ENCODE measurements around the gene HAND1.

The HAND1 gene

GRCh38 chr5:154477382-154478223 is 424 bp downstream of the HAND1 start:
- no peak for DNase-seq

- no peak for DNase-seq
These were observed 1.4 kb downstream of the HAND1 start for GRCh38 chr5:154476354-154477205.

GRCh38 chr5:154475591-154476353 is 2.3 kb downstream of the HAND1 start:
- DNase-seq: no peak

DNA sequence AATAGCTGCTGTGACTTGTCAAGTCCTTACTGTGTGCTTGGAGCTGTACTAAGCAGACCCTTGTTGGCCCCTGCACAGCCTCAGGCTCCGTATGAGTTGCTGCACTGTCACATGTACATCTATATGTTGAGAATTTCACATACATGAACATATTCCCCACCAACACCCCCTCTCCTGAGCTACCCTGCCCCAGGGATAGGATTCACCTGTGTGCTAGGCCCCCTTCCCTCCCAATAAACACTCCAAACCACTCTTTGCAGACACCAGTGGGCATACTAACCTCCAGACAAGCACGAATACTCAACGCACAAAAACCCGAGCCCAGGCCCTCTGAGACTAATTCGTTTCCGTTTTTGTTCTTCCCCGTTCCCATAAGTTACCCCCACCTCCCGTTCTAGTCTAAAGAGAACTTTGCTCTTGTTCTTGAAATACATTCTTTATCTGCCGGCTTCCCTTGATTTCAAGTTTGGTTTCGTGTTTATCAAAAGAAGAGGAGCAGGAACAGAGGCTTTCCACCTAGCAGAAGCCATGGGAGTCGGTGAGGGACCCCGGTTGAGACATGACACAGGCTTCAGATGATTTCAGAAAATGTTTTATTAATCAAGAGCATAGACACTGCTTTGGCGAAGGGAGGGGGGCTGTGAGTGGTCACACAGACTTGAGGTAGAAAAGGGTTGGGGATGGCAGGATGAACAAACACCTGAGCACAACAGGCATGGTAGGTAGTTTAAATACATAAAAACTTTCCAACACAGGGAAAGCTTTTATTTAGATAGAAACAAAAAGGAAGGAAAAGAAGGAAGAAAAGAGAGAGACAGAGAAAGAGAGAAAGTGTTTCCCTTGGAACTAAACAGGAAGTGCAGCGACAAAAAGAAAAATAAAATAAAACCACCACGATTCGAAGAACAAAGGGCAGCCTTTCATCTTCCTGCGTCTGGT is 3.4 kb downstream of the HAND1 start:
- DNase-seq: no peak

- DNase-seq: no peak
These were observed 4.3 kb downstream of the HAND1 start for GRCh38 chr5:154473581-154474283.

DNA sequence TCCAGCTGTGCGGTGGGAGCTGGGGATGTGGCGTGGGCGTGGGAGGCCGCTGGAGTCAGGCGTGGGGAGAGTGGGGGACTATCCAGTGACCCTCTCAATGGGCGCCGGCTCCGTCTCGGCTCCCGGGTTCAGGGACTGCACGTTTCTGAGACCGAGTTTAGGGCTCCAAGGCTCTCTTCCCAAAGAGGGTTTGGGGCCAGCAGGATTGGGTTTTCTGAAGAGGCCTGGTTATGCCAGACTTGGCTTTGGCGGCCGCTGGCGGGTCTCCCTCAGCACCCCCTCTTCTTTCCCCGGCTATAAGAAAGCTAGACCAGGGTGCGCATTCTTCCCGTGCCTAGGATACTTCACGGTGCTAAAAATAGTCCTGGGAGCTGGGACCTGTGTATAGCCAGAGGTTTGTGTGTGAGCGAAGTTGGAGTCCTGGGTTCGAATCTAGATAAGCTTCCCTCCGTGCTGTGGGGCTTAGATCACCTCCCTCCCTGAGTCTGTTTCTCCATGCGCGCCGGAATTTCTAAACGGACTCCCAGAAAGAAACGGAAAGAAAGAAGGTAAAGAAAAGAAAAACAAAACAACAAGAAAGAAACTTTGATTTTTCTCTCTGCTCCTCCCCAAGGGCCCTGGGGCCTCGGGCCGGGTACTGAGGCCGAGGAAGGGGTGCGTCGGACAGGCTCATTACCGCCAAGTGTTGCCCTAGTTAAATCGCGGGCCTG is 5.0 kb downstream of the HAND1 start:
- DNase-seq: no peak

DNA sequence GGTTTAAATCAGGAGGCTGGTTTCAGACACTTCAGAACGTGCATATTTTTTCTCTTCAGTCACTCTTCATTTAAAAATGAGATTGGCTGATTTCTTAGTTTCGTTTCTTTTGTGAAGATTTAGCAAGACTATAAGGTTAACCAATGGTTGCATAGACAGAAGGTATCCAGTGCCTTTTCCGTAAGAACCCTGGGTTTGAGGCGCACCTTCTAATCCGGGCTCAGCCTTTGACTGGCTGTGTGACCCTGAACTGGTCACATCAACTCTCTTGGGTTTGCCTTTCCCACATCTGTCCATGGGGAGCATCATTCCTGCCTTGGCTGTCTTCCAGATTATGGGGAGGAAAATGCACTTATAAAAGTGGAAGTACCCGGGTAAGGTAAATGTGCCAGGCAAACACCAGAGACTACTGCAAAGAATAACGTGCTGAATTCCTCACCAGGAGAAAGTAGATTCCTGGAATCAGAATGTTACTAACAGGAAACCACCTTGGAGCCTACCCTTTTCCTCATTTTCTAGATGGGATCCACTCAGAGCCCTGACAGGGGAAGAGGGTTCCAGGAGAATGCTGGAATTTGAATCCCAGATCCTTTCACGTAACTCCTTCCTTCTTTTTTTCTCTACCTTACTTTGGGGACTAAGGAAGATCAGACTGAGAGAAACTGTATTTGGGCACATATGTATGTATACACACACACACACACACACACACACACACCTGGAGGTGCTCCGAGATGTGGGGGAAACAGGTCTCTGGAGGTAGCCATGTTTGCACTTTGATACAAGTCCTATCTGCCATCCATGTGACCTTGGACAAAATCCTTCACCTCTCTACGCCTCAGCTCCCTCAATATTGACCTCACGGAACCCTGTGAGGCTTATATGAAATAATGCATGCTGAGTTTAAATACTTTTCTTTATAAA is 6.8 kb downstream of the HAND1 start:
- DNase-seq: no peak

DNA sequence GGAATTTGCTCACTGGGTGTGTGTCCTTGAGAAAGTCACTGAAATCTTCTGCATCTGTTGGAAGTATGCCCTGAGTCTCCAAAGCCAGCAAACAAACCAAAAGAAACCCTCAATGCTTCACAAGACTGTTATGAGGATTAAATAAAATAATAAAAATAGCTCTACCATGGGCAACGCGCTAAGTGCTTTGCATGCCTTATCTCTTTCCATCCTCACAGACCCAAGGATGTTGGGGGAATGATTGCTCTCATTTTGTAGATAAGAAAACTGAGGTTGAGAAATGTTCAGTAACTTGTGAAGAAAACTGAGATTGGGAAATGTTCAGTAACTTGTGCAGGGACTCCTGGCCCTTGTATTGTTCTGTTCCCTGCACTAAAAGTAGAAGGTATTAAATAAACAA is 7.9 kb downstream of the HAND1 start:
- DNase-seq: no peak

DNA sequence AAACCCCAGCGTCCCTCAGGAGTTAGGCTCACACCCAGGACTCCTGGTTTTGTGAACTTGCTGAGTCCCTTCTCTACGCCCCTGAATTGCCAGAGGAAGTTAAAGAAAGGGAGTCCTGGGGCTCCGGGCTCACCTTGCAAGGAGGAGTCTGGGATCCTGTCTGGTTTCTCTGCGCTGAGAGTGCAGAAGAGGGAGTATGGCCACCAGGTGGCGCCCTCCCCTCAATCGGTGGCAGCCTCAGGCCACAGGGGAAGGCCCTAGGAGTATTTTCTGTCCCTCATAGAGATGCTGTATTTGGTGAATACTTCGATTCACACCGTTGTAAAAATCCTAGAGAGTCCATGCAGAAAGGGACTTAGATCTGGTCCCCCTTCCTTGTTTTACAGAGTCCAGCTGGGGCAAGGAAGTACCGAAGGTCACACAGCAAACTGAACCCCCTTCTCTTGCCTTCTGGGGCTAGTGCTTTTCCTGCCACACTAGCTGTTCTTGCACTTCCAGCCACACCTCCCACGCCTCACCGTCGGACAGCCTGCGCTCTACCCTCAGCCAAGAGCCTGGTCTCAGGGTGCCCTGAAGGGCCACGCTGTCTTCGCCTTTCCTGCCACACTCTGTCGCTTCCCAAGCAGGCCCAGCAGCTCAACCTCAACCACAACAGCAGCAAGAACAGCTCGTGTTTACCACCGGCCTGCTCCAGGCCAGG is 10.2 kb downstream of the HAND1 start:
- peak; percentile 74 for DNase-seq

GRCh38 chr5:154466671-154467070 is 11.4 kb downstream of the HAND1 start:
- DNase-seq: no peak

- DNase-seq: no peak
These were observed 11.9 kb downstream of the HAND1 start for GRCh38 chr5:154466147-154466546.

GRCh38 chr5:154465169-154465568 is 12.9 kb downstream of the HAND1 start:
- DNase-seq: no peak

DNA sequence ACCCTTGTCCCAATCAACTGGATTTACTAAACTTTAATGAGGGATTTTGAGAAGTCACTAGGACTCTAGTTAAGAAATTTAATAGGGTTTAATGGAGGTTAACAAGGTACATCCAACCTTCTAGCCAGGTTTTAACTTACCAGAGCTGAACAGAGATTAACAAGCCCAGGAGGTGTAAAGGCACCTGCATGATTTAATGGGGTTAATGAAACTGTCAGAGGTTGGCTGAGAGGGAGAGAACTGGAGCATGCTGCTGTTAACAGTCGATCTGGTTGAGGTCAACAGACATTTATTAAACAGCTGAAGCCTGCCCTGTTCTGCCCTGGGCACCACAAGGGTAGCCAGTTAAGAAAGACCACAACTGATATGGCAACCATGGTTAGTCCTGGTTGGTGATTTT is 13.6 kb downstream of the HAND1 start:
- DNase-seq: no peak

GRCh38 chr5:154461531-154461930 is 16.5 kb downstream of the HAND1 start:
- no peak for DNase-seq

DNA sequence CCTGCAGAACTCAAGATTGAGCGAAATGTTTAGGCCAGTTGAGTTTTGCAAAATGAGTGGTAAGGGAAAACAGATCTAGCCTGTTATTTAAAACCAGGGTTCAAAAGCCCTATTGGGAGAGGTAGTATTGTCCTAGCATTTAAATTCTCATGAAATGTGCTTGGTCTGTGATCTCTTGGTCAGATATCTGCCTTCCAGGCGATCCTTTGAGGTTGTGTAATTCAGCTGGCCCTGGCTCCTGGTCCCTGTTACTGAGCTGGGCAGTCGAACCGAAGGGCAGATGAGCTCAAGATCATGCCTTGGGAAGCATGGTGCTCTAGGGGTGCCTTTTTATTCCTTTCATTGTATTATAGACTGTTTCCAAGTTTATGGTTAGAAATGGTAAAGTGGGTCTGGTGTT is 17.9 kb downstream of the HAND1 start:
- DNase-seq: no peak

- no peak for DNase-seq
These were observed 19.0 kb downstream of the HAND1 start for GRCh38 chr5:154459015-154459414.

DNA sequence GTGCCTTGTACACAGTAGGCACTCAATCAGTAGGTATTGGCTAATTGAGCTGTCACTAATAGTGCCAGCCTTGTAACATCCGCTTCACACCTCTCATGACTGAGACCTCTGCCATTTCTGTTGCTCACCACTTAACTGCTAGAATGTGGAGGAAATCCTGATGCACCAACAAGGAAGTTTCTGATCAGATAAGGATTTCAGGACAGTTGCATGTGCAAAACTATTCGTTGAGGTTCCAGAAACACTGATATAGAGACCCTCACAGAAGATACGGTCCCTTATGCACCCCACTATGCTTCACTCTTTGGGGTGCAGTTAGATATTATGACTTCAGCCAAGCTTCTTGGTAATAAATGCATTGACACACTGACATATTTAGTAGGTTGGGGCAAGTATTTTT is 21.5 kb downstream of the HAND1 start:
- DNase-seq: no peak

- DNase-seq: no peak
These were observed 22.4 kb downstream of the HAND1 start for GRCh38 chr5:154455585-154455984.

- DNase-seq: no peak
These were observed 26.1 kb downstream of the HAND1 start for GRCh38 chr5:154451957-154452356.

All from stimulated activated CD4-positive, alpha-beta T cell treated with anti-CD3 and anti-CD28 coated beads, Interleukin-1b, Interleukin-23, amount 100 ng/mL, for 48 hours (primary cell).